Measurements from ENCODE around the gene SYNJ1.
"Not testable (repeated sequence)": the region's sequence is repeated elsewhere in the genome, so short reads cannot be mapped to it uniquely, and the experiment has no call there.

The SYNJ1 gene

GRCh38 chr21:32749662-32750061 is 21.8 kb upstream of the SYNJ1 start:
- in situ Hi-C loops (cut with HindIII; ENCODE audit: low sequenced_read_pairs): no loop called here
- DNase-seq (ENCODE audit: low read depth, low spot score): no peak
- H3K4me3 ChIP-seq (ENCODE audit: low read depth, low read length): no peak overlapping the region
- no peak for TF ChIP-seq CTCF (IDR thresholded peaks at IDR 0.05; ENCODE audit: low read depth, low read length)

GRCh38 chr21:32748529-32748928 is 20.7 kb upstream of the SYNJ1 start:
- in situ Hi-C loops (cut with HindIII; ENCODE audit: low sequenced_read_pairs): no loop called here
- DNase-seq (ENCODE audit: low read depth, low spot score): no peak
- H3K4me3 ChIP-seq (ENCODE audit: low read depth, low read length): no peak overlapping the region
- TF ChIP-seq CTCF (IDR thresholded peaks at IDR 0.05; ENCODE audit: low read depth, low read length): no peak

GRCh38 chr21:32747396-32747795 is 19.6 kb upstream of the SYNJ1 start:
- H3K4me3 ChIP-seq (ENCODE audit: low read depth, low read length): no peak overlapping the region
- TF ChIP-seq CTCF (IDR thresholded peaks at IDR 0.05; ENCODE audit: low read depth, low read length): no peak
- DNase-seq (ENCODE audit: low read depth, low spot score): no peak
- in situ Hi-C loops (cut with HindIII; ENCODE audit: low sequenced_read_pairs): no loop called here

GRCh38 chr21:32746711-32747110 is 18.9 kb upstream of the SYNJ1 start:
- DNase-seq (ENCODE audit: low read depth, low spot score); in situ Hi-C loops (cut with HindIII; ENCODE audit: low sequenced_read_pairs); H3K4me3 ChIP-seq (ENCODE audit: low read depth, low read length): not testable (repeated sequence)

- DNase-seq (ENCODE audit: low read depth, low spot score): no peak
- in situ Hi-C loops (cut with HindIII; ENCODE audit: low sequenced_read_pairs): no loop called here
- no peak overlapping the region for H3K4me3 ChIP-seq (ENCODE audit: low read depth, low read length)
- TF ChIP-seq CTCF (IDR thresholded peaks at IDR 0.05; ENCODE audit: low read depth, low read length): no peak
These were observed 14.6 kb upstream of the SYNJ1 start for GRCh38 chr21:32742396-32742795.

- in situ Hi-C loops (cut with HindIII; ENCODE audit: low sequenced_read_pairs): no loop called here
- TF ChIP-seq CTCF (IDR thresholded peaks at IDR 0.05; ENCODE audit: low read depth, low read length): no peak
- no peak overlapping the region for H3K4me3 ChIP-seq (ENCODE audit: low read depth, low read length)
- DNase-seq (ENCODE audit: low read depth, low spot score): no peak
These were observed 13.5 kb upstream of the SYNJ1 start for GRCh38 chr21:32741336-32741735.

GRCh38 chr21:32739946-32740345 is 12.1 kb upstream of the SYNJ1 start:
- no peak for TF ChIP-seq CTCF (IDR thresholded peaks at IDR 0.05; ENCODE audit: low read depth, low read length)
- DNase-seq (ENCODE audit: low read depth, low spot score): no peak
- in situ Hi-C loops (cut with HindIII; ENCODE audit: low sequenced_read_pairs): no loop called here
- H3K4me3 ChIP-seq (ENCODE audit: low read depth, low read length): no peak overlapping the region

- in situ Hi-C loops (cut with HindIII; ENCODE audit: low sequenced_read_pairs); H3K4me3 ChIP-seq (ENCODE audit: low read depth, low read length); DNase-seq (ENCODE audit: low read depth, low spot score): not testable (repeated sequence)
These were observed 8.3 kb upstream of the SYNJ1 start for GRCh38 chr21:32736083-32736482.

All from astrocyte of the spinal cord (primary cell).